GM10266 (cell line): Measurements from ENCODE around the gene TMPRSS13.

ENCODE experiments used
- DNase-seq: peaks from one replicate; pipeline ENCODE4 v3.0.0; 2012; ENCODE audit errors: extremely low spot score
- CTCF ChIP-seq: IDR thresholded peaks from 2 replicates; pipeline ENCODE4 v1.5.1; 2012; ENCODE audit warnings: mild to moderate bottlenecking, low read depth; ENCODE audit not compliant: control insufficient read depth, insufficient read depth; ENCODE audit errors: missing control alignments

The TMPRSS13 gene

GRCh38 chr11:117885777-117886176 is 43.4 kb downstream of the TMPRSS13 start:
- TF ChIP-seq CTCF, result no peak
- DNase-seq, result no peak

DNA sequence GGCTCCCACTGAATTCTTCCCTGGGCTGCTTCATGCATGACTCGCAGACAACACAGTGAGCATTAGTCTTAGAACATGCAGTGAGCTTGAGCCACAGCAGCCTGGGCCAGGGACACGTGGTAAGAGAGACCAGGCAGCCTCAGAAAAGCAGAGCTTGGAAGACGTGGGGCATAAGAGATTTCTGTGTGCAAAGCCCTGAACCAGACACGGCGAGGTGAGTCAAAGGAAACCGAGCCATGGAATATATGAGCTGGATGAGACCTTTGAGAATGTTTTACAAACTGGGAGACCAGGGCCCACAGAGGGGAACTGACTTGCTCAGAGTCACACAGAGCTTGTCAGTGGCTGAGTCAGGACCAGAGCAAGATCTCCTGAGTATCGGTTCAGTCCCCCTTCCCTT is 44.2 kb downstream of the TMPRSS13 start:
- no peak for TF ChIP-seq CTCF
- no peak for DNase-seq

DNA sequence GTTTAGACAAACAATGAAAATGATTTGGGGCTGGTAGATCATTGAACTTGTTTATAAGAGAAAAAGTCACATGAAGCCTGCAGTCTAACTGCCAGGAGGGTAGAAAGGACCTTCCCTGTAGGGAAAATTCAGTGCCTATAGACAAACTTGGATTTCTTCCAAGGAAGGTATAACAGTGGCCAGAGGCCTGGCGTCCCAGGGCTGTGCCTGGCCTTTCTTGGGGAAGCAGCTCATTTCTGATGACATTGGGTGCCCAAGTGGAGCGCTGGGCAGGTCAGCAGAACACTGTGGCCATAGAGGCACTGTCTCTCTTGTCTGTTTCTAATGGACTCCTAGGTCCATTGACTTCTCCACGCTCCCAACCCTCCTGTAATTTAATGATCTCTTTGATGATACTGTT is 46.1 kb downstream of the TMPRSS13 start:
- no peak for TF ChIP-seq CTCF
- no peak for DNase-seq

DNA sequence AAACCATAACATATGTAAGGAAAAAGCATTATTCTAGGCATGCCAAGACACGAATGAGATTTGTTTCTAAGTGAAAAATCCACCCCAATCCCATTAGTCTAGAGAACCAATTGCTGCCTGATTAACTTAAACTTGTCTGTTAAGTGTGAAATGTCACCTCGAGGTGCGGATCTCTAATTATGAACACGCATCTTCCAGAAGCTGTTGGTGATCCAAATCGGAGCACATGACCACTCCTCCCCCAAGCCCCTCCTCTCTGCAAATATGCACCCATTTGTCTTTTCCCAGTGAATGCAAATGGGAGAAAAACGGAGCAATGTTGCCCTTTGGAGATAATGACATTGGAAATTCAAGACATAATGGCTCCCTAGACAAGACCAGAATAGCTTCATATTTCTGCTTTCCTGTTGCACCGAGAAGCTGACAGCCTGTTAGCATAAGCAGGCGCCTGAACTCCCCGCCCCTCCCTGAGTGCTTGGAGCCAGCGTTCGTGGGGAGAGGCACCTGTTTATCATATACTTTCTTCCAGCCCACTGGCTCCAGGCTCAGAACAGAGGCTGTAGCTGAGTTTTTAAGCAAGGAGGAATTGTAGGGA is 46.8 kb downstream of the TMPRSS13 start:
- TF ChIP-seq CTCF, result no peak
- no peak for DNase-seq

DNA sequence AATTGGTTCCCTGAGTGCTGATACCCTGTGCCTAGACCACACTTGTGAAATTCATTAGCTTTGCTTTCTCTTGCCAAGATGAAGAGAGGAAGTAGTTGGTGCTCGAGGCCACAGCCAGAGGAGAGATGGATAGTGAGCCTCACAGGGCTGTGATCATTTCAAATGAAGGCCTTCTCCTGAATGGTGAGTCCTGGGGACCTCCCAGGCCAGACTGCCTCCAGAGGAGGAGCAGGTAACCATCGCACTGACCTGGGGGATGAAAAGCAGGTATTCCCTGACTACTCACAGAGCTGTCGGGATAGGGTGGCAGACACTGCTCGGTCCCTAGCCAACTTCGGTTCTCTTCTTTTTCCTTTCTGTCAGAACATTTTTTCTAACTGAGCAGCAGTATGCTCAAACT is 48.0 kb downstream of the TMPRSS13 start:
- TF ChIP-seq CTCF, result no peak
- DNase-seq, result no peak

DNA sequence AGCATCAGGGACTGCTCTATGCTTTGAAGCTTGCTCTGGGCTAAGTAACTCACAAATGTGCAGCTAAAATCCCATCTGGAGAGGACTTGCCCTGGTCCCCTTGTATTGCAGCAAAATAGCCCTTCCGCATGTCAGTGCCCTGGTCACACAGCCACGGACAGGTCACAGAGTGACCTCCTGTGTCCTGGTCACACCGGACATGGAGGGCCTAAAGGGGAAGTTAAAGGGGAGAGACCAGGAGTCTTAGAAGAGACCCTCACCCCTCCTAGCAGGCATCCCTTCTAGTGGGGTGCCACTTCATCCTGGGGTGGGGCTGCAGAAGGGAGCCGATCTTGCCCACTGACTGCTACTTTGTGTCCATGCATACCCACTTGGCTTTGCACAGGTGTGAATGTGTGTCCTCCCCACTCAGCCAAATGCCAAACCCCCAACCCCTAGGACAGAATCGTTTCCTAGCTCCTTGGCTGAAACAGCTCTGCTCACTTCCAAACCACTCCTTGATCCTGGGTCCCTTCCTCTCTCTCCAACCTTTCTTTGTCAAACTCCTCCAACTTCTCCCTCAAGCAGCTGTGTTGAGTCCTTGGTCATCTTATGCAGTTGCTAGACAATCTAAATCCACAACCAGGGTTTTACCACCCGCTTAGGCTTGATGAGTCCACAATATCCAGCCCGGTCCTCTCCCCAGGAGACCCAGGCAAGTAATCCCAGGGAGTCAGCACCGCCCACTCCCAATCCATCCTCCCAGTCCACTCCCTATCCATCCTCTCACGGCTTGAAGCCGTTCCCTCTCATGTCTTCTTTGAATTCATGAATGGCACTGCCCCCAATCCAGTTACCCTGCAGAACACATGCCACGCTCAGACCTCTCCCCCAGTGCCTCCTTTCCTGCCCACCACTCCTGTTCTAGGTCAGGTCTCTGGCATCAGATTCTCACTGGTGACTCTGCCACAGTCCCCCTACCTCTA is 49.4 kb downstream of the TMPRSS13 start:
- no peak for TF ChIP-seq CTCF
- DNase-seq, result no peak

DNA sequence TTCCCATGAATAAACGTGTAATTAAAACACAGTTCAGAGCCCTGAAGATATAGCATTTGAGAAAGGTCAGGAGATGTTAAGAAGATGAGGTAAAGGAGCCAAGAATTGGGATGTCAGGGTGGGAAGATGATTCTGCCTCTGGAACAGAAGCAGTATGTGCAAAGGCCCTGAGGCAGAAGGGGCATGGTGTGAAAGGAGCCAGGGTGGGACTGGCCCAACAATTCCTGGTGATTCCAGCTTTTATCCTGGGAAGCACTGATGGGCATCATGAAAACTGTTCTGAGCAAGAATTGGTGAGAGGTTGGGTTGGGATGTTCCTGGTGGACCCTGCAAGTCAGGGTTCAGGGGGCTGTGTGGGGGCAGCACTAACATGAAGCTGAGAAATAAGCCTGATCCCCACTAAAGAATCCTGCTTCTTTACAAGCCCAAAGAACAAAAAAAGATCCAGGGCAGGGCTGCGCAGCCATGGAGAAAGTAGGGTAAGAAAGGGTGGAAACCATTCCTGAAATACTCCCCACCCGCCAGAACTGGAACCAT is 50.2 kb downstream of the TMPRSS13 start:
- no peak for DNase-seq

More for the DNA sequence above, 50.2 kb downstream of the TMPRSS13 start:
- no peak for TF ChIP-seq CTCF
